HL-60 (cell line): ENCODE measurements around the gene SIRT4.

Experiments used
- CTCF ChIP-seq: IDR thresholded peaks from one replicate; pipeline ENCODE4 v1.5.1; 2011; ENCODE audit warnings: low read length, control low read depth, inconsistent platforms; ENCODE audit not compliant: insufficient read depth
- GABPA ChIP-seq: IDR thresholded peaks from 2 replicates; pipeline ENCODE4 v1.6.1; 2012; ENCODE audit warnings: low read depth
- POLR2AphosphoS5 ChIP-seq: IDR thresholded peaks from 2 replicates; pipeline ENCODE4 v1.6.1; 2012; ENCODE audit warnings: low read depth
- REST ChIP-seq: IDR thresholded peaks from 2 replicates; pipeline ENCODE4 v1.6.1; 2012; ENCODE audit warnings: low read depth; ENCODE audit not compliant: insufficient replicate concordance

GRCh38 chr12:120267736-120268135, 34.4 kb upstream of the SIRT4 start:
- no peak for TF ChIP-seq CTCF
- no peak for TF ChIP-seq GABPA
- no peak for TF ChIP-seq POLR2AphosphoS5
- no peak for TF ChIP-seq REST
